Loucy (cell line): ENCODE data around the gene NBPF6.
"Not testable (repeated sequence)": the region's sequence is repeated elsewhere in the genome, so short reads cannot be mapped to it uniquely, and the experiment has no call there.

Source experiments
- H2AFZ ChIP-seq: fragments of 200-600 bp; sonication (generic); 2 replicates; pipeline ENCODE4 v1.6.0; 2016; ENCODE audit warnings: antibody characterized with exemption, mild to moderate bottlenecking, low read length, moderate library complexity
- H3F3A ChIP-seq: fragments of 200-600 bp; 2 replicates; pipeline ENCODE4 v1.6.0; 2016; ENCODE audit warnings: antibody characterized with exemption, low read depth, mild to moderate bottlenecking
- H3K27me3 ChIP-seq: fragments of 200-600 bp; sonication (generic); 2 replicates; pipeline ENCODE4 v1.6.1; 2014; ENCODE audit warnings: low read length, mild to moderate bottlenecking; ENCODE audit not compliant: insufficient read depth, poor library complexity, severe bottlenecking
- H3K36me3 ChIP-seq: fragments of 200-600 bp; sonication (generic); 2 replicates; pipeline ENCODE4 v1.6.1; 2016; ENCODE audit warnings: low read length; ENCODE audit not compliant: insufficient read depth
- H3K4me1 ChIP-seq: fragments of 200-600 bp; sonication (generic); 2 replicates; pipeline ENCODE4 v1.5.1; 2014; ENCODE audit warnings: low read length, mild to moderate bottlenecking; ENCODE audit not compliant: insufficient read depth, poor library complexity, severe bottlenecking
- H3K4me2 ChIP-seq: fragments of 200-600 bp; sonication (generic); 2 replicates; pipeline ENCODE4 v1.6.0; 2014; ENCODE audit warnings: antibody characterized with exemption, low read length, low read depth, mild to moderate bottlenecking; ENCODE audit not compliant: poor library complexity, severe bottlenecking
- H3K4me3 ChIP-seq: fragments of 200-600 bp; sonication (generic); 2 replicates; pipeline ENCODE4 v1.5.1; 2014; ENCODE audit warnings: low read length, mild to moderate bottlenecking, mixed read lengths; ENCODE audit not compliant: poor library complexity, severe bottlenecking
- H3K79me2 ChIP-seq: fragments of 200-600 bp; sonication (generic); 2 replicates; pipeline ENCODE4 v1.6.1; 2014; ENCODE audit warnings: low read length; ENCODE audit not compliant: insufficient read depth
- H3K9ac ChIP-seq: fragments of 200-600 bp; sonication (generic); 2 replicates; pipeline ENCODE4 v1.6.0; 2014; ENCODE audit warnings: mild to moderate bottlenecking, low read depth, low read length, moderate library complexity; ENCODE audit not compliant: poor library complexity, severe bottlenecking
- H3K9me2 ChIP-seq: fragments of 200-600 bp; sonication (generic); replicated peaks from 2 replicates; pipeline ENCODE4 v1.6.1; 2016; ENCODE audit warnings: low read depth, low read length, mixed read lengths
- H3K9me3 ChIP-seq: fragments of 200-600 bp; sonication (generic); 2 replicates; pipeline ENCODE4 v1.6.1; 2014; ENCODE audit warnings: mild to moderate bottlenecking, antibody characterized with exemption, low read length, low read depth; ENCODE audit not compliant: insufficient read depth
- H4K20me1 ChIP-seq: fragments of 200-600 bp; sonication (generic); 2 replicates; pipeline ENCODE4 v1.6.0; 2014; ENCODE audit warnings: antibody characterized with exemption, low read length, mild to moderate bottlenecking; ENCODE audit not compliant: insufficient read depth, poor library complexity, severe bottlenecking

NBPF6 gene

DNA sequence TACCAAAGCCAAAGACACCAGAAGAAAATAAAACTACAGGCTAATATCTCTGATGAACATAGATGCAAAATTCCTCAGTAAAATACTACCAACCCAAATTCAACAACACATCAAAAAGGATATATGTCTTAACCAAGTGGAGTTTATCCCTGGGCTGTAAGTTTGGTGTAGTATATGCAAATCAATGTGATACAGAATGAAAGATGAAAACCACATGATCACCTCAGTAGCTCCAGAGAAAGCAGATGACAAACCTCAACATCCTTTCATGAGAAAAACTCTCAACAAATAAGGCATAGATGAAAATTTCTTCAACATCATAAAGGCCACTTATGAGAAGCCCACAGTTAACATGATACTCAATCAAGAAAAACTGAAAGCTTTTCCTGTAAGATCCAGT, 11.6 kb upstream of the NBPF6 start:
- H3K9me2 ChIP-seq, H3F3A ChIP-seq, H3K4me1 ChIP-seq, H3K9ac ChIP-seq, H3K9me3 ChIP-seq, H3K4me3 ChIP-seq, H3K4me2 ChIP-seq, H3K36me3 ChIP-seq, H2AFZ ChIP-seq, H4K20me1 ChIP-seq, H3K79me2 ChIP-seq, H3K27me3 ChIP-seq: not testable (repeated sequence)

DNA sequence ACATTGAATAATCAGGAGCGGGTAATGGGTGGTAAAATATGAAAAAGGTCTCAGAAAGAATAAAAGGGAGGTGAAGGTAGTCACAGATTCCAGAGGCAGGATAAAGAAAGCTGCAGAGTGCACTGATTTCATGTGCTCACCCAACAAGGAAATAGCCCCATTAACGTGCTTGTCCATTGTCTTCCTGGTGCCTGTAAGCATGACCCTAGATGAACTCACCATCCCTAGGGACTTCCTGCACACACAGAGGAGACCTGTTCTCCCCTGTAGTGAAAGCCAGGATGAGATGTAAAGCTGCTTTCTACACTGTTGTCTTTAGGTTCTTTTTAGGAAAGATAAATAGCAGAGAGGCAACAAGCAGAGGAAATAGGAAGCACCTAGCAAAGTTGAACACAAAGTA, 4.4 kb downstream of the NBPF6 start:
- not testable (repeated sequence) for H3K27me3 ChIP-seq, H3K9me2 ChIP-seq, H3K79me2 ChIP-seq, H3K4me3 ChIP-seq, H3F3A ChIP-seq, H2AFZ ChIP-seq, H3K9ac ChIP-seq, H3K4me1 ChIP-seq, H3K36me3 ChIP-seq, H3K9me3 ChIP-seq, H3K4me2 ChIP-seq, H4K20me1 ChIP-seq

GRCh38 chr1:108458661-108459060, 8.5 kb downstream of the NBPF6 start:
- H3K9ac ChIP-seq, H3K4me3 ChIP-seq: not testable (repeated sequence)

GRCh38 chr1:108461758-108462157, 11.6 kb downstream of the NBPF6 start:
- not testable (repeated sequence) for H3K9me3 ChIP-seq, H3F3A ChIP-seq, H3K4me1 ChIP-seq, H3K4me3 ChIP-seq, H4K20me1 ChIP-seq, H3K36me3 ChIP-seq, H3K27me3 ChIP-seq, H3K9ac ChIP-seq, H3K79me2 ChIP-seq, H3K9me2 ChIP-seq, H3K4me2 ChIP-seq, H2AFZ ChIP-seq

More at GRCh38 chr1:108458661-108459060, 8.5 kb downstream of the NBPF6 start:
- not testable (repeated sequence) for H3K9me2 ChIP-seq, H3K27me3 ChIP-seq, H3K9me3 ChIP-seq, H3K79me2 ChIP-seq, H3K4me1 ChIP-seq, H2AFZ ChIP-seq, H3F3A ChIP-seq, H3K4me2 ChIP-seq, H4K20me1 ChIP-seq, H3K36me3 ChIP-seq

GRCh38 chr1:108463962-108464361, 13.8 kb downstream of the NBPF6 start:
- not testable (repeated sequence) for H3K79me2 ChIP-seq, H3K4me2 ChIP-seq, H3K4me1 ChIP-seq, H3K4me3 ChIP-seq, H3F3A ChIP-seq, H4K20me1 ChIP-seq, H3K9ac ChIP-seq, H3K9me2 ChIP-seq, H3K27me3 ChIP-seq, H3K9me3 ChIP-seq, H3K36me3 ChIP-seq, H2AFZ ChIP-seq

GRCh38 chr1:108466166-108466565, 16.0 kb downstream of the NBPF6 start:
- not testable (repeated sequence) for H3K27me3 ChIP-seq

GRCh38 chr1:108467155-108467554, 17.0 kb downstream of the NBPF6 start:
- H3K4me3 ChIP-seq, H3K9me2 ChIP-seq, H3K4me1 ChIP-seq, H2AFZ ChIP-seq, H3K36me3 ChIP-seq, H3K4me2 ChIP-seq, H3K79me2 ChIP-seq, H3K9ac ChIP-seq, H3K9me3 ChIP-seq, H4K20me1 ChIP-seq, H3F3A ChIP-seq, H3K27me3 ChIP-seq: not testable (repeated sequence)

More at GRCh38 chr1:108466166-108466565, 16.0 kb downstream of the NBPF6 start:
- not testable (repeated sequence) for H3K79me2 ChIP-seq, H3K4me2 ChIP-seq, H3K4me1 ChIP-seq, H3K4me3 ChIP-seq, H4K20me1 ChIP-seq, H3K9ac ChIP-seq, H3K9me3 ChIP-seq, H3K9me2 ChIP-seq, H3K36me3 ChIP-seq, H2AFZ ChIP-seq, H3F3A ChIP-seq

DNA sequence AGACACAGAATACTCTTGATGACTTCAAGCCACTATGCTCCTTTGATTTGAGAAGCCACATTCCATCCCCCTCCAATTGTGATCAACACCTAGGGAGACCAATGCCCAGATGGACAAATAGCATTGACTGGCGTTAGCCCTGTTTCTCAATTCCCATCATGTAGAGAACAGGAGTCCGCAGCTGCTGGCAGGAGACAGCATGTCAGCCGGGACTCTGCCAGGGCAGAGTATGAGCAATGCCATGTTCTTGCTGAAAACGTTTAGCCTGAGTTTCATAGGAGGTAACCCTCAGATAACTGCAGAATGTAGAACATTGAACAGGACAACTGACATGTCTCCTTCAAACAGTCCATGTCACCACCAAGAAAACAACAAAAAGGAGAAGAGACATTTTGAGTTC, 20.6 kb downstream of the NBPF6 start:
- not testable (repeated sequence) for H3K4me2 ChIP-seq

More for the DNA sequence above, 20.6 kb downstream of the NBPF6 start:
- H3F3A ChIP-seq, H3K79me2 ChIP-seq, H4K20me1 ChIP-seq, H2AFZ ChIP-seq, H3K9ac ChIP-seq, H3K27me3 ChIP-seq, H3K36me3 ChIP-seq, H3K4me3 ChIP-seq, H3K9me3 ChIP-seq, H3K4me1 ChIP-seq, H3K9me2 ChIP-seq: not testable (repeated sequence)
